Bronchial smooth muscle cell (primary cell): Measurements from ENCODE around the gene PROKR2. TPM values are rescaled to one million over a fixed set of nuclear protein-coding genes. Genes with fewer than 3 reads are reported as not detected.

Experiments used
- total RNA-seq: library from RNA; depleted of rRNA; stranded (reverse); fragments of >200 nt; gene quantifications from 2 replicates; pipeline ENCODE4 v1.2.1, GENCODE V29; 2014

The PROKR2 gene
- not detected in 2 replicates for total RNA-seq

DNA sequence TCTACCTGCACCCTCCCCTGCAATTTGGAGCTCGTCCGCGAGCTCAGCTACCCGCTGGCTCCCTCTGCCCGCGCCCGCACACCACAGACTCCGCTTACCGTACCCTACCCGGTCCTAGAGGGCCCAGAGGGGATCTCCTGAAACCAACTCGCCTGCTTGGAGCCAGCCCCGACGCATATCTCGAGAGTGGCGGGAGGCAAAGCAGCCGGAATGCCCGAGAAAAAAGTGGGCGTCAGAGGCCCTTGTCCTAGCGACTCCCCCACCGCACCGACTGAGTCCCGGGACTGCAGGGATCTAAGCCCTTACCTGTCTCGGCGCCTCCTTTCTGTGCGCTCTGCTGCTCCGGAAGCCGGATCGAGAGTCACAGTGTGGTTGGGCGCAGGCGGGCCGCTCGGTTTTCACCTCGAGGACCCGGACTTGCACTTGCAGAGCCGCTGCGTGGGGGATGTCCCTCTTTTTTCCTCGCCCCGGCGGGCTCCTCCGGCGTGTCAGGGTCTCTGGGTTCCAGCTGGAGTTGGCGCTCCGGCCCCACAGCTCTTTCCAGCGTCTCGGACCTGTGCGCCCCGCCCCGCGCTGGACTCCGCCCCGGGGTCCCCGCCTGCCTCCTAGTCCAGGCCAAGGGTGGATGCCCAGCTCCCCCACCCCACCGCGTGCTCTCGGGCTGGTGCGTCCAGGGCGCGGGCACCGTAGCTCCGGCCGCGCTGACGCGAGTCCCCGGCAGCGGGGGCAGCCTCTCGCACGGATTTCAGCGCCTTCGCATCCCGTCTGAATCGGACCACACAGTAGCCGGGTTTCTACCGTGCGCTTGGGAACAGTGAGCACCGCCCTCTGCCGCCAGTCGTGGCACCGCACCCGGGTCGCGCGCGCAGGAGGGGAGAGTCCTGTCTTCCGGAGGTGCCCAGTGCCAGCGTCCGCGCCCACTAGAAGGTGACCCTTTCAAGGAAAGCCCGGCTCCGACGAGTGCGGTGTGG, at the start of gene PROKR2:
TSS of gene PROKR2 (minus strand) at position 767 of the 971 bp plus-strand sequence. CDS start 2,585 bp downstream, outside the sequence.

Other genes with a start within 250 kb of the PROKR2 start
- 56.8 and 70.9 TPM in 2 replicates for gene TMEM230, start 203.9 kb downstream of the PROKR2 start, total RNA-seq
- 91.6 and 132 TPM in 2 replicates for gene PCNA, start 197.0 kb downstream of the PROKR2 start, total RNA-seq
- 18.3 and 20.4 TPM in 2 replicates for gene CDS2, start 189.9 kb downstream of the PROKR2 start, total RNA-seq